OCI-LY1 (cell line): ENCODE results near the gene ASCL5.

Experiments
- H2AFZ ChIP-seq: fragments of 200-600 bp; sonication (generic), shearing (Covaris generic); 2 replicates; pipeline ENCODE4 v1.6.0; 2014; ENCODE audit warnings: antibody characterized with exemption, mild to moderate bottlenecking, low read length
- H3F3A ChIP-seq: fragments of 200-600 bp; sonication (generic), shearing (Covaris generic); 2 replicates; pipeline ENCODE4 v1.6.0; 2014; ENCODE audit warnings: mild to moderate bottlenecking, antibody characterized with exemption, low read length, moderate library complexity; ENCODE audit not compliant: insufficient read depth
- H3K27ac ChIP-seq: fragments of 200-600 bp; sonication (generic); 2 replicates; pipeline ENCODE4 v1.5.1; 2014; ENCODE audit warnings: low read length, mixed run types, mild to moderate bottlenecking, low read depth; ENCODE audit not compliant: poor library complexity, severe bottlenecking
- H3K27me3 ChIP-seq: fragments of 200-600 bp; sonication (generic); 2 replicates; pipeline ENCODE4 v1.6.0; 2014; ENCODE audit warnings: antibody characterized with exemption, mild to moderate bottlenecking, low read length, moderate library complexity; ENCODE audit not compliant: insufficient read depth
- H3K36me3 ChIP-seq: fragments of 200-600 bp; sonication (generic); 2 replicates; pipeline ENCODE4 v1.6.1; 2014; ENCODE audit warnings: mild to moderate bottlenecking, antibody characterized with exemption, low read length, moderate library complexity, mixed read lengths; ENCODE audit not compliant: insufficient read depth
- H3K4me1 ChIP-seq: fragments of 200-600 bp; sonication (generic); 2 replicates; pipeline ENCODE4 v1.5.1; 2014; ENCODE audit warnings: mild to moderate bottlenecking, low read length, moderate library complexity; ENCODE audit not compliant: insufficient read depth, severe bottlenecking
- H3K4me2 ChIP-seq: fragments of 200-600 bp; sonication (generic), shearing (Covaris generic); 2 replicates; pipeline ENCODE4 v1.6.1; 2014; ENCODE audit warnings: low read length
- H3K4me3 ChIP-seq: fragments of 200-600 bp; sonication (generic); 2 replicates; pipeline ENCODE4 v1.5.1; 2014; ENCODE audit warnings: low read length, low read depth, mild to moderate bottlenecking, mixed read lengths; ENCODE audit not compliant: poor library complexity, severe bottlenecking
- H3K79me2 ChIP-seq: fragments of 200-600 bp; shearing (Covaris generic); 2 replicates; pipeline ENCODE4 v1.6.1; 2016; ENCODE audit warnings: mixed run types, low read length, mixed read lengths; ENCODE audit not compliant: insufficient read depth
- H3K9ac ChIP-seq: fragments of 200-600 bp; sonication (generic), shearing (Covaris generic); 2 replicates; pipeline ENCODE4 v1.6.1; 2014; ENCODE audit warnings: mild to moderate bottlenecking, low read length, mixed read lengths
- H3K9me2 ChIP-seq: fragments of 200-600 bp; sonication (generic), shearing (Covaris generic); 2 replicates; pipeline ENCODE4 v1.6.1; 2014; ENCODE audit warnings: low read depth, mild to moderate bottlenecking, low read length, mixed read lengths
- H3K9me3 ChIP-seq: fragments of 200-600 bp; shearing (Covaris generic); 2 replicates; pipeline ENCODE4 v1.6.1; 2014; ENCODE audit warnings: low read length, mixed read lengths
- H4K20me1 ChIP-seq: fragments of 200-600 bp; sonication (generic), shearing (Covaris generic); 2 replicates; pipeline ENCODE4 v1.6.0; 2016; ENCODE audit warnings: mild to moderate bottlenecking, low read length; ENCODE audit not compliant: insufficient read depth
- EZH2 ChIP-seq: fragments of 200-600 bp; sonication (generic), shearing (Covaris generic); IDR thresholded peaks from 2 replicates; pipeline ENCODE4 v1.8.0; 2017; ENCODE audit warnings: borderline replicate concordance, mixed run types, mild to moderate bottlenecking, antibody characterized with exemption, low read length, moderate library complexity, mixed read lengths
- TF ChIP-seq, protein P1 (sequence below): fragments of 200-600 bp; sonication (generic), shearing (Covaris generic); IDR thresholded peaks from 2 replicates; pipeline ENCODE4 v1.5.1; 2017; ENCODE audit warnings: mild to moderate bottlenecking, antibody characterized with exemption, low read length, moderate library complexity, mixed read lengths

The ASCL5 gene

DNA sequence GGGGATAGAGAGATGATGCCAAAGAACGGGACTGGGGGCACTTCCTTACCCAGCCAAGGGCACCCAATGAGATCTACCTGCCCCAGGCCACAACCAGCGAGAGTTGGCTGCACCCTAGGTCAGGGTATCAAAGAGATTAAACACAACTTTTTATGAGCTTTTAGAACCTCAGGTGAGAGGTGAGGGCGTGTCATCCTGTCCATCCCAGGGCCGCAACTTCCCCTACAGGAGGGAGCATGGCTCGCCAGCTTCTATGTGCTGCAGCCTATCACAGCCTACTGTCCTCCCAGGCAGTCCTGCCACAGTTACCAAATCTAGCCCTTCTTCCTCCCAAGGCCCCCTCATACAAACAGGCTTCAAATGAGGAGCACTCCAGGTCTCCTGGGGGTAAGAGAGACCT lies 14.4 kb upstream of the ASCL5 start:
- H4K20me1 ChIP-seq: no peaks in the 10 kb centered on the region
- no peaks in the 10 kb centered on the region for H3K79me2 ChIP-seq
- no peak for TF ChIP-seq EZH2
- TF ChIP-seq, protein P1, sequence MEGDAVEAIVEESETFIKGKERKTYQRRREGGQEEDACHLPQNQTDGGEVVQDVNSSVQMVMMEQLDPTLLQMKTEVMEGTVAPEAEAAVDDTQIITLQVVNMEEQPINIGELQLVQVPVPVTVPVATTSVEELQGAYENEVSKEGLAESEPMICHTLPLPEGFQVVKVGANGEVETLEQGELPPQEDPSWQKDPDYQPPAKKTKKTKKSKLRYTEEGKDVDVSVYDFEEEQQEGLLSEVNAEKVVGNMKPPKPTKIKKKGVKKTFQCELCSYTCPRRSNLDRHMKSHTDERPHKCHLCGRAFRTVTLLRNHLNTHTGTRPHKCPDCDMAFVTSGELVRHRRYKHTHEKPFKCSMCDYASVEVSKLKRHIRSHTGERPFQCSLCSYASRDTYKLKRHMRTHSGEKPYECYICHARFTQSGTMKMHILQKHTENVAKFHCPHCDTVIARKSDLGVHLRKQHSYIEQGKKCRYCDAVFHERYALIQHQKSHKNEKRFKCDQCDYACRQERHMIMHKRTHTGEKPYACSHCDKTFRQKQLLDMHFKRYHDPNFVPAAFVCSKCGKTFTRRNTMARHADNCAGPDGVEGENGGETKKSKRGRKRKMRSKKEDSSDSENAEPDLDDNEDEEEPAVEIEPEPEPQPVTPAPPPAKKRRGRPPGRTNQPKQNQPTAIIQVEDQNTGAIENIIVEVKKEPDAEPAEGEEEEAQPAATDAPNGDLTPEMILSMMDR: no peak
- no peaks in the 10 kb centered on the region for H3K9me2 ChIP-seq
- no peak overlapping the region for H3K4me2 ChIP-seq
- H3K27ac ChIP-seq: no peak overlapping the region
- H3F3A ChIP-seq: no peaks in the 10 kb centered on the region
- H2AFZ ChIP-seq: no peak overlapping the region
- no peak overlapping the region for H3K9ac ChIP-seq
- H3K9me3 ChIP-seq: no peaks in the 10 kb centered on the region
- H3K4me3 ChIP-seq: no peak overlapping the region
- peaks cover 41% of the 10 kb centered on the region for H3K36me3 ChIP-seq
- H3K4me1 ChIP-seq: no peaks in the 10 kb centered on the region
- no peaks in the 10 kb centered on the region for H3K27me3 ChIP-seq

DNA sequence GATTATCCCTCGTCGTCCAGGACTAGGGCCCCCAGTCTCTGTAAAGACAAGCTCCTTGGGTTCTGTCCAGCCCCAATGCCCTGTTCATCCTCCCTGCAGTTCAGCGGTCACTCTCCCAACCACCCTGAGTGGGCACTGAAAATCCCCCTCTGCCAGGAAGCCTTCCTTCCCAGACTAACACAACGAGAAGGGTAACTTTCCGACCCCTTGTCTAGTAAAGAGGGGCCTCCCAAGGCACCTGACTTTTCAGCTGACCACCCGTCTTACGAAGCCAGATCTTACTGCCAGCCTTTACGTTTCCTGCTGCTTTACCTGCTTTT lies 13.9 kb upstream of the ASCL5 start:
- H3K9ac ChIP-seq: no peak overlapping the region
- no peak overlapping the region for H2AFZ ChIP-seq
- TF ChIP-seq EZH2: no peak
- TF ChIP-seq, protein P1: no peak
- peaks cover 36% of the 10 kb centered on the region; the same call in 1 of the 2 replicates for H3K36me3 ChIP-seq
- H3K9me3 ChIP-seq: no peaks in the 10 kb centered on the region
- no peaks in the 10 kb centered on the region for H3K79me2 ChIP-seq
- H3K4me2 ChIP-seq: no peak overlapping the region
- H3K27ac ChIP-seq: no peak overlapping the region
- H3K4me3 ChIP-seq: no peak overlapping the region
- no peaks in the 10 kb centered on the region for H3K4me1 ChIP-seq
- no peaks in the 10 kb centered on the region for H3F3A ChIP-seq
- H4K20me1 ChIP-seq: no peaks in the 10 kb centered on the region
- H3K27me3 ChIP-seq: no peaks in the 10 kb centered on the region
- H3K9me2 ChIP-seq: no peaks in the 10 kb centered on the region

DNA sequence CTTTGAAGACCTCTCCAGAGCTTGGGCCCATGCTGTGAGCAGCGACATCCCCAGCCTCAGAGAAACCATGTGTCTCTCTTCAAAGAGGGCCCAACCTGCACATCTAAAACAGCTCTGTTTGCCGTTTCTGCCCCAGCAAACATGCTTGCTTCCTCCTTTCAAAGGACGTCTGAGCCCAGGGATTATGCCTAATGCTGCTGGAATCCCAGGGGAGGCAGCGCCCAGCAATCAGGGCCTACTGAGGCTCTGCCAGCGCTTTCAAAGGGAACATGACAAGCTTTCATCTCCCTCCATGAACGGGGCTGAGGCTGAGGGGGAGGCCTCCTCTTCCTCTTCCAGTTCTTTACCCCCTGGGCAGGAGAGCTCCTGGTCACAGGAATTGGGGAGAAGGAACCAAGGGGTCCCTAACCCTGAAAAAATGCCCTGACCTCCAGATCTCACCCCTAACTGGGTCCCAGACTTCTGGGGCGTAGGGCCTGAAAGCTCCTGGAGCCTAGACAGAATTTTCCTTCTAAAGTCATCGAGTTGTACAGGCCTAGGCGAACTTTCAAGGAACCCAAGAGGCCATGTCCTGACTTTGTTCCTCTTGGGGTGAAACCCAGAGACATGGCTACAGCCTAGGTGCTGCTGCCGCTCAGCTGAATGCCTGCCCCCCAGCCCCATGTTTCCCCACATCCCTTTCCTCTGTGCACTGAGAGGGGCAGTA lies 13.4 kb upstream of the ASCL5 start:
- TF ChIP-seq EZH2: no peak
- TF ChIP-seq, protein P1: no peak
- Histone ChIP-seq H3K4me3 (no peak overlapping the region), H4K20me1 (no peaks in the 10 kb centered on the region), H3K27me3 (no peaks in the 10 kb centered on the region), H3K4me2 (no peak overlapping the region), H3K9ac (no peak overlapping the region), H3K27ac (no peak overlapping the region), H3K4me1 (no peaks in the 10 kb centered on the region), H3K79me2 (no peaks in the 10 kb centered on the region), H3K9me2 (no peaks in the 10 kb centered on the region), H3K9me3 (no peaks in the 10 kb centered on the region), H2AFZ (no peak overlapping the region), H3K36me3 (peaks cover 32% of the 10 kb centered on the region), H3F3A (no peaks in the 10 kb centered on the region)
